ENCODE results near the gene SETBP1.
A peak's percentile ranks its signal among the peaks of the same experiment; 100 is the strongest.

The SETBP1 gene

GRCh38 chr18:44849361-44849760 is 168.7 kb downstream of the SETBP1 start:
- no peak for DNase-seq

- no peak for DNase-seq
Measured at GRCh38 chr18:44850001-44850400, 169.3 kb downstream of the SETBP1 start.

GRCh38 chr18:44851856-44852621 is 171.4 kb downstream of the SETBP1 start:
- no peak for DNase-seq

GRCh38 chr18:44852818-44853217 is 172.1 kb downstream of the SETBP1 start:
- no peak for DNase-seq

- DNase-seq = no peak
Measured at GRCh38 chr18:44853430-44853829, 172.7 kb downstream of the SETBP1 start.

GRCh38 chr18:44855681-44856080 is 175.0 kb downstream of the SETBP1 start:
- no peak for DNase-seq

- no peak for DNase-seq
Measured at GRCh38 chr18:44856157-44856556, 175.5 kb downstream of the SETBP1 start.

- no peak for DNase-seq
Measured at GRCh38 chr18:44857081-44857480, 176.4 kb downstream of the SETBP1 start.

- no peak for DNase-seq
Measured at GRCh38 chr18:44857744-44858491, 177.2 kb downstream of the SETBP1 start.

GRCh38 chr18:44859263-44859662 is 178.6 kb downstream of the SETBP1 start:
- DNase-seq = no peak

GRCh38 chr18:44859751-44860439 is 179.2 kb downstream of the SETBP1 start:
- no peak for DNase-seq

- no peak for DNase-seq
Measured at GRCh38 chr18:44862112-44862511, 181.4 kb downstream of the SETBP1 start.

GRCh38 chr18:44866103-44866502 is 185.4 kb downstream of the SETBP1 start:
- no peak for DNase-seq

GRCh38 chr18:44869533-44869932 is 188.8 kb downstream of the SETBP1 start:
- DNase-seq = no peak

GRCh38 chr18:44870631-44871502 is 190.2 kb downstream of the SETBP1 start:
- DNase-seq = no peak

GRCh38 chr18:44871771-44872170 is 191.1 kb downstream of the SETBP1 start:
- no peak for DNase-seq

- DNase-seq = no peak
Measured at GRCh38 chr18:44876024-44876423, 195.3 kb downstream of the SETBP1 start.

- DNase-seq = no peak
Measured at GRCh38 chr18:44876755-44877154, 196.1 kb downstream of the SETBP1 start.

GRCh38 chr18:44878335-44878734 is 197.6 kb downstream of the SETBP1 start:
- no peak for DNase-seq

- DNase-seq = no peak
Measured at GRCh38 chr18:44880170-44880569, 199.5 kb downstream of the SETBP1 start.

GRCh38 chr18:44881461-44882162 is 200.9 kb downstream of the SETBP1 start:
- DNase-seq = peak; percentile 13

Data from NCI-H2227 treated with DMSO at 0.1 percent for 48 hours (cell line).